GM18526 (cell line): Measurements from ENCODE around the gene VAC14.

Experiments used
- POLR2A ChIP-seq: IDR thresholded peaks from 3 replicates; pipeline ENCODE4 v1.6.1; 2011; ENCODE audit not compliant: insufficient read length; ENCODE audit errors: extremely low read depth

Gene VAC14

GRCh38 chr16:70638814-70639792 lies 161.9 kb downstream of the VAC14 start:
- TF ChIP-seq POLR2A, result no peak
